Measurements from ENCODE around the gene OSBP2. TPM values are rescaled to one million over a fixed set of nuclear protein-coding genes. Genes with fewer than 3 reads are reported as not detected.

OSBP2 gene
- total and polyA plus RNA-seq, 10 donors, result 0.38 to 41.4 (median 6.5) TPM

GRCh38 chr22:30902496-30903357 is 208.1 kb downstream of the OSBP2 start:
- Histone ChIP-seq H3K36me3 (peaks cover 0 to 80% (median 10%) of the 10 kb centered on the region in 6 donors), H3K27ac (peak overlapping the region in 1 of 8 donors; percentile 22), H3K27me3 (replicated peaks in 1 of 7) (no peaks in the 10 kb centered on the region), H3K4me1 (peaks cover 0 to 10% (median 0%) of the 10 kb centered on the region in 6 donors), H3K9me3 (peaks cover 0 to 32% (median 24%) of the 10 kb centered on the region in 8 donors), H3K4me3 (no peak overlapping the region)
- WGBS, 5 donors, result 59 to 64% (median 60%) methylated on average over 16 of the region's 16 CpGs
- no peak for TF ChIP-seq CTCF (IDR thresholded peaks at IDR 0.05 in 8 of 11, conservative IDR thresholded peaks at IDR 0.05 in 3 of 11)
- no peak for TF ChIP-seq POLR2AphosphoS5 (IDR thresholded peaks at IDR 0.05)
- TF ChIP-seq POLR2A (IDR thresholded peaks at IDR 0.05), result no peak
- no peak for DNase-seq
- intact Hi-C loops (cut with DNase I; ENCODE audit: low total_unique reads), result no loop called here

GRCh38 chr22:30903876-30904460 is 209.3 kb downstream of the OSBP2 start:
- WGBS, 5 donors, result 94 to 97% (median 96%) methylated on average over 6 of the region's 6 CpGs
- Histone ChIP-seq H3K27me3 (replicated peaks in 1 of 7) (no peaks in the 10 kb centered on the region), H3K9me3 (peaks cover 0 to 20% (median 15%) of the 10 kb centered on the region in 8 donors), H3K4me3 (no peak overlapping the region), H3K4me1 (peaks cover 0 to 10% (median 0%) of the 10 kb centered on the region in 6 donors), H3K36me3 (peaks cover 0 to 82% (median 12%) of the 10 kb centered on the region in 6 donors), H3K27ac (no peak overlapping the region)
- no peak for DNase-seq
- intact Hi-C loops (cut with DNase I; ENCODE audit: low total_unique reads), result no loop called here
- no peak for TF ChIP-seq POLR2A (IDR thresholded peaks at IDR 0.05)
- no peak for TF ChIP-seq POLR2AphosphoS5 (IDR thresholded peaks at IDR 0.05)
- no peak for TF ChIP-seq CTCF (IDR thresholded peaks at IDR 0.05 in 8 of 11, conservative IDR thresholded peaks at IDR 0.05 in 3 of 11)

- TF ChIP-seq POLR2A (IDR thresholded peaks at IDR 0.05) (no peak), POLR2AphosphoS5 (IDR thresholded peaks at IDR 0.05) (no peak), CTCF (IDR thresholded peaks at IDR 0.05 in 8 of 11, conservative IDR thresholded peaks at IDR 0.05 in 3 of 11) (no peak)
- H3K9me3 ChIP-seq, result peaks cover 0 to 1% (median 0%) of the 10 kb centered on the region in 8 donors
- intact Hi-C loops (cut with DNase I; ENCODE audit: low total_unique reads), result no loop called here
- no peak overlapping the region for H3K4me3 ChIP-seq
- H3K27me3 ChIP-seq (replicated peaks in 1 of 7), result no peaks in the 10 kb centered on the region
- DNase-seq, result no peak
- WGBS, 5 donors, result 94 to 97% (median 95%) methylated on average over 46 to 49 of the region's 49 CpGs
- peaks cover 0 to 10% (median 0%) of the 10 kb centered on the region in 6 donors for H3K4me1 ChIP-seq
- H3K36me3 ChIP-seq, result peaks cover 0 to 84% (median 14%) of the 10 kb centered on the region in 6 donors
- no peak overlapping the region for H3K27ac ChIP-seq
Observed at GRCh38 chr22:30905696-30906341, 211.1 kb downstream of the OSBP2 start.
